ENCODE data around the gene PCNT. TPM values are rescaled to one million over a fixed set of nuclear protein-coding genes. Genes with fewer than 3 reads are reported as not detected.

Gene PCNT
- total RNA-seq, 1 experiment from 2014 or later = 39.6 TPM

- no peak overlapping the region for H2BK5ac ChIP-seq (ENCODE audit: insufficient read length, low read length)
- peaks cover 14% of the 10 kb centered on the region for H3K23me2 ChIP-seq (ENCODE audit: insufficient read length, low read depth, low read length, poor library complexity, severe bottlenecking)
- H4K91ac ChIP-seq (ENCODE audit: insufficient read length, low read depth, low read length) = no peak overlapping the region
- peaks cover 32 to 34% of the 10 kb centered on the region in 2 experiments for H3K4me1 Mint-ChIP-seq
- H3K27me3 ChIP-seq (ENCODE audit: insufficient read depth, low read length) = no peaks in the 10 kb centered on the region
- H2AK5ac ChIP-seq (ENCODE audit: insufficient read length, low read length) = no peak overlapping the region
- WGBS (ENCODE audit: extremely low coverage, insufficient read length, low lambda C conversion rate) = no CpG with 5 or more reads among the region's 7 CpGs
- H3K23ac ChIP-seq (ENCODE audit: insufficient read length, low read depth, low read length) = no peak overlapping the region
- H4K5ac ChIP-seq (ENCODE audit: insufficient read length, low read depth, low read length) = no peak overlapping the region
- H3K14ac ChIP-seq (ENCODE audit: insufficient read depth, low read length) = no peak overlapping the region
- peaks cover 13% of the 10 kb centered on the region; the same call in 1 of the 2 replicates for H3K79me2 ChIP-seq (ENCODE audit: insufficient read depth, low read length)
- H3T11ph ChIP-seq (ENCODE audit: low read length) = no peak overlapping the region
- H3K4me1 ChIP-seq (ENCODE audit: insufficient read depth, low read length) = peaks cover 7% of the 10 kb centered on the region; the same call in 1 of the 2 replicates
- no peaks in the 10 kb centered on the region for H3K27me3 Mint-ChIP-seq (ENCODE audit: low read depth)
- no peaks in the 10 kb centered on the region for H3K9me3 ChIP-seq (ENCODE audit: control insufficient read depth, low read depth, low read length)
- H3K9me3 Mint-ChIP-seq = no peaks in the 10 kb centered on the region
- DNase-seq = no peak
- H3K79me1 ChIP-seq (ENCODE audit: insufficient read depth, low read depth, low read length, poor library complexity, severe bottlenecking) = peaks cover 2% of the 10 kb centered on the region
- no peak for TF ChIP-seq CTCF (conservative IDR thresholded peaks at IDR 0.05)
- no peak overlapping the region for H2BK15ac ChIP-seq (ENCODE audit: low read depth, low read length)
- no peak overlapping the region for H2BK20ac ChIP-seq (ENCODE audit: low read depth, low read length, poor library complexity, severe bottlenecking)
- peaks cover 17 to 26% (median 23%) of the 10 kb centered on the region in 3 experiments for H3K36me3 Mint-ChIP-seq (ENCODE audit: insufficient read depth in 1 of 3, low read depth in 3 of 3)
- H3K4ac ChIP-seq (ENCODE audit: low read depth, low read length) = no peak overlapping the region
- no peak overlapping the region for H2BK120ac ChIP-seq (ENCODE audit: low read depth, low read length, poor library complexity, severe bottlenecking)
- peak overlapping the region in 1 of 2 experiments; percentile 17; a peak in 1 of 5 replicates for H3K4me3 Mint-ChIP-seq
- H3K4me2 ChIP-seq (ENCODE audit: insufficient read depth, insufficient read length, low read length) = no peak overlapping the region
- no peak overlapping the region for H3K18ac ChIP-seq (ENCODE audit: insufficient read length, low read depth, low read length)
- H3K56ac ChIP-seq (ENCODE audit: insufficient read length, low read depth, low read length) = no peak overlapping the region
- no peak overlapping the region for H3K9ac ChIP-seq (ENCODE audit: extremely low read depth, insufficient read length, low read length)
- H4K8ac ChIP-seq (replicated peaks; ENCODE audit: insufficient read length, low read depth, low read length) = no peak overlapping the region
- no peaks in the 10 kb centered on the region for H4K20me1 ChIP-seq (ENCODE audit: control insufficient read depth, insufficient read depth, insufficient read length)
- no peak overlapping the region for H2AFZ ChIP-seq (ENCODE audit: low read length)
- H2BK12ac ChIP-seq (ENCODE audit: insufficient read length, low read depth, low read length) = no peak overlapping the region
- H3K27ac Mint-ChIP-seq = 0 out of 7 replicates have a peak overlapping the region, but pooled peaks of 1 of the 3 experiments have one; percentile 36
- H3K27ac ChIP-seq (ENCODE audit: insufficient read length, low read depth, low read length) = no peak overlapping the region
These were observed 4.8 kb upstream of the PCNT start for GRCh38 chr21:46319186-46319585.

Measured in H9 (cell line).